ENCODE measurements around the gene TESMIN. TPM values are rescaled to one million over a fixed set of nuclear protein-coding genes. Genes with fewer than 3 reads are reported as not detected.

TESMIN gene
- total RNA-seq, 6 donors from 2014 or later = 0.76 to 7.3 (median 1.8) TPM

DNA sequence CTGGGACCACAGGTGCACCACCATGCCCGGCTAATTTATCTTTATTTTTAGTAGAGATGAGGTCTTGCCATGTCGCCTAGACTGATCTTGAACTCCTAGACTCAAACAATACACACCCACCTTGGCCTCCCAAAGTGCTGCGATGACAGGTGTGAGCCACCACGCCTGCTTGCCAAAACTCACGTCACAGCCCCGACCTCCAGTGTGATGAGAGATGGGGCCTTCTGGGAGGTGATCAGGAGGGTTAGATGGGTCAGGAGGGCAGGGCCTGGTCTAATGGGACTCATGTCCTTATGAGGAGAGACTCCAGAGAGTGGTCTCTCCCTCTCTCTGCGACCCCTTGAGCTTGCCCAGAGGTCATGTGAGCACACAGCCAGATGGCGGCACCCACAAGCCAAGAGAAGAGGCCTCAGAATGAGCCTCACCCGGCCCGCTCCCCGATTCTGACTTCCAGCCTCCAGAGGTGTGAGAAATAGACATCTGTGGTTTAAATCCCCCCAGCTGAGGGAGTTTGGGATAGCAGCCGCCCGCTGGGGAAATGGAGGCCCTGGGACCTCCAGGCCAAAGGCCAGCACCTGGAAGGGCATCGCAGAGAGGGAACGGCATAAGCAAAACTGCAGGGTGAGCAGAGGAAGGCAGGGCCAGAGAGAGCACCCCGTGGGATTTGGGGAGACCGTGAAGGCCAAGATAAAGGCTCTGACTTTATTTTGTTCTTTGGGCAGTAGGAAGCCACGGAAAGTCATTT, 91.1 kb downstream of the TESMIN start:
- 91 to 93% methylated on average over 17 to 18 of the region's 18 CpGs for WGBS, 2 donors
- no peak overlapping the region for H3K27ac ChIP-seq

DNA sequence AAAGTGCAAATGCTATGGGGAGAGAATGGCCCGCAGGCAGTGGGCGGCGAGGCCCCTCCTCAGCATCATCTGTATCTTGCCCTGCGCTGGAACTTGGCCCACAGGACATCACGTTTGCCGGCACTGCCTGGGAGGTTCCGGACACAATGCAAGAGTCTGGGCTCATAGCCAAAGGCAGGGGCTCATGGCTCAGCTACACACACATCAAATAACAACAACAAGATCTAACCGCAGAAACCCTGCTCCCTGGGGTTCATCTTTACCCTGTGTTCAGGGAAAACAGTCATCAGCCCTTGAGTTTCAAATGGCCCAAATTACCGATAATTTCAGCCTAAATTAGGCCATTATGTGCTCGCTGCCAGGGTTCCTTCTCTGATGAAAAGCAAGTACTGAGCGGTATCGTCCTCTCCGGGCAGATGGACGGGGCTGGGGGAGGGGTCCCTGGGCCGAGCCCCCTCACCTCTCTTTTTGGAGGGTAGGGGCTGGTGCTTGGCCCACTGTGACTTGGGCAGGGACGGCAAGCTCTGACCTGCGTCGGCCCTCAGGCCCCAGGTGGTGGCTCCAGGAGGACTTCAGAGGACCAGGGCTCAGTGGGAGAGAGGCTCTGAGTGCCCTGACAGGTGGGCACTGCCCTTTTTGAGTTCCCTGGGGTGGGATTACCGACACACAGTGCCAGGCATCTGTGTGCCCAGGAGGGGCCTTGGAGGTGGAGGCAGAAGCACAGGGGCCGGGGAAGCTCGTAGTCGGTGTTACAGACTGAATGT, 92.0 kb downstream of the TESMIN start:
- Histone ChIP-seq H3K9me3 (no peaks in the 10 kb centered on the region), H3K27me3 (no peaks in the 10 kb centered on the region), H3K36me3 (no peaks in the 10 kb centered on the region), H3K4me3 (no peak overlapping the region), H3K4me1 (peaks cover 0 to 4% (median 2%) of the 10 kb centered on the region in 4 donors), H3K27ac (no peak overlapping the region)
- ATAC-seq (ENCODE audit: low FRiP score in 2 of 2) = peak in 1 of 2 donors; percentile 73
- DNase-seq = peak; percentile 43 to 62
- 52 to 54% methylated on average over 20 to 22 of the region's 22 CpGs for WGBS, 2 donors
- TF ChIP-seq EP300 (IDR thresholded peaks at IDR 0.05) (no peak), POLR2A (IDR thresholded peaks at IDR 0.05) (no peak), POLR2AphosphoS5 (IDR thresholded peaks at IDR 0.05) (no peak)
- TF ChIP-seq, protein P1, sequence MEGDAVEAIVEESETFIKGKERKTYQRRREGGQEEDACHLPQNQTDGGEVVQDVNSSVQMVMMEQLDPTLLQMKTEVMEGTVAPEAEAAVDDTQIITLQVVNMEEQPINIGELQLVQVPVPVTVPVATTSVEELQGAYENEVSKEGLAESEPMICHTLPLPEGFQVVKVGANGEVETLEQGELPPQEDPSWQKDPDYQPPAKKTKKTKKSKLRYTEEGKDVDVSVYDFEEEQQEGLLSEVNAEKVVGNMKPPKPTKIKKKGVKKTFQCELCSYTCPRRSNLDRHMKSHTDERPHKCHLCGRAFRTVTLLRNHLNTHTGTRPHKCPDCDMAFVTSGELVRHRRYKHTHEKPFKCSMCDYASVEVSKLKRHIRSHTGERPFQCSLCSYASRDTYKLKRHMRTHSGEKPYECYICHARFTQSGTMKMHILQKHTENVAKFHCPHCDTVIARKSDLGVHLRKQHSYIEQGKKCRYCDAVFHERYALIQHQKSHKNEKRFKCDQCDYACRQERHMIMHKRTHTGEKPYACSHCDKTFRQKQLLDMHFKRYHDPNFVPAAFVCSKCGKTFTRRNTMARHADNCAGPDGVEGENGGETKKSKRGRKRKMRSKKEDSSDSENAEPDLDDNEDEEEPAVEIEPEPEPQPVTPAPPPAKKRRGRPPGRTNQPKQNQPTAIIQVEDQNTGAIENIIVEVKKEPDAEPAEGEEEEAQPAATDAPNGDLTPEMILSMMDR (IDR thresholded peaks at IDR 0.05) = no peak

More for the DNA sequence above, 91.1 kb downstream of the TESMIN start:
- TF ChIP-seq EP300 (IDR thresholded peaks at IDR 0.05) (no peak), POLR2AphosphoS5 (IDR thresholded peaks at IDR 0.05) (no peak), POLR2A (IDR thresholded peaks at IDR 0.05) (no peak)
- TF ChIP-seq, protein P1 (IDR thresholded peaks at IDR 0.05) = no peak
- DNase-seq = peak in 1 of 2 donors; percentile 14
- Histone ChIP-seq H3K9me3 (no peaks in the 10 kb centered on the region), H3K4me3 (no peak overlapping the region), H3K27me3 (no peaks in the 10 kb centered on the region), H3K36me3 (no peaks in the 10 kb centered on the region), H3K4me1 (peaks cover 0 to 4% (median 2%) of the 10 kb centered on the region in 4 donors)
- ATAC-seq (ENCODE audit: low FRiP score in 2 of 2) = no peak

- peak in 1 of 2 donors; percentile 35 for ATAC-seq (ENCODE audit: low FRiP score in 2 of 2)
- peaks cover 0 to 4% (median 2%) of the 10 kb centered on the region in 4 donors for H3K4me1 ChIP-seq
- no peak for DNase-seq
- H3K27me3 ChIP-seq = no peaks in the 10 kb centered on the region
- H3K27ac ChIP-seq = no peak overlapping the region
- TF ChIP-seq POLR2A (IDR thresholded peaks at IDR 0.05) = no peak
- TF ChIP-seq, protein P1 (IDR thresholded peaks at IDR 0.05) = no peak
- no peak for TF ChIP-seq POLR2AphosphoS5 (IDR thresholded peaks at IDR 0.05)
- no peak for TF ChIP-seq EP300 (IDR thresholded peaks at IDR 0.05)
- 77 to 83% methylated on average over 13 of the region's 13 CpGs for WGBS, 2 donors
- H3K36me3 ChIP-seq = no peaks in the 10 kb centered on the region
- no peak overlapping the region for H3K4me3 ChIP-seq
- no peaks in the 10 kb centered on the region for H3K9me3 ChIP-seq
Measured at GRCh38 chr11:68658661-68659060, 92.7 kb downstream of the TESMIN start.

- DNase-seq (no peak), ATAC-seq (ENCODE audit: low FRiP score in 2 of 2) (no peak)
- Histone ChIP-seq H3K4me1 (peaks cover 0 to 4% (median 2%) of the 10 kb centered on the region in 4 donors), H3K36me3 (no peaks in the 10 kb centered on the region), H3K27me3 (no peaks in the 10 kb centered on the region), H3K27ac (no peak overlapping the region), H3K4me3 (no peak overlapping the region), H3K9me3 (no peaks in the 10 kb centered on the region)
- TF ChIP-seq POLR2AphosphoS5 (IDR thresholded peaks at IDR 0.05) (no peak), POLR2A (IDR thresholded peaks at IDR 0.05) (no peak), EP300 (IDR thresholded peaks at IDR 0.05) (no peak)
- TF ChIP-seq, protein P1 (IDR thresholded peaks at IDR 0.05) = no peak
- WGBS, 2 donors = 86 to 96% methylated on average over 6 to 8 of the region's 8 CpGs
Measured at GRCh38 chr11:68658097-68658496, 93.2 kb downstream of the TESMIN start.

Other genes starting within 250 kb of the TESMIN start
- under 1 TPM in 2 of 6 donors, not detected in 4; 0.54 TPM for gene GAL, start 67.0 kb downstream of the TESMIN start, total RNA-seq
- gene CPT1A, start 90.4 kb upstream of the TESMIN start, total RNA-seq = 10 to 100 TPM; 38.2 to 91.8 (median 63.3) TPM
- 10 to 100 TPM; 17.8 to 50.8 (median 32.3) TPM for gene MRPL21, start 152.3 kb upstream of the TESMIN start, total RNA-seq
- gene IGHMBP2, start 152.4 kb upstream of the TESMIN start, total RNA-seq = 10 to 100 TPM; 11.7 to 84.9 (median 18.9) TPM
- gene MRGPRD, start 229.5 kb upstream of the TESMIN start, total RNA-seq = not detected

Data from upper lobe of left lung (tissue), 6 donors.